H1 (cell line): ENCODE measurements around the gene VWA2.

Experiments
- ATF3 ChIP-seq: IDR thresholded peaks from 2 replicates; pipeline ENCODE4 v1.6.1; 2011; ENCODE audit warnings: low read depth, mild to moderate bottlenecking, low read length; ENCODE audit not compliant: insufficient read depth
- CHD7 ChIP-seq: fragments of 300-600 bp; sonication (generic); IDR thresholded peaks from 2 replicates; pipeline ENCODE4 v1.7.1; 2012; ENCODE audit warnings: low read length, moderate library complexity, mild to moderate bottlenecking, inconsistent platforms; ENCODE audit not compliant: insufficient replicate concordance
- CTCF ChIP-seq, 3 experiments: IDR thresholded peaks; 1 replicate in 2 of 3; 2 replicates in 1 of 3; pipeline versions ENCODE4 v1.5.1 to v1.6.1; 2011; ENCODE audit warnings: low read length in 3 of 3, mild to moderate bottlenecking in 3 of 3, inconsistent platforms in 2 of 3, low read depth in 1 of 3, moderate library complexity in 1 of 3; ENCODE audit not compliant: insufficient read depth in 1 of 3; ENCODE audit errors: control extremely low read depth in 1 of 3
- EP300 ChIP-seq, 2 experiments: IDR thresholded peaks; 1 replicate in 1 of 2; 2 replicates in 1 of 2; pipeline ENCODE4 v1.6.1; 2011 to 2012; ENCODE audit warnings: low read depth in 2 of 2, low read length in 2 of 2, mild to moderate bottlenecking in 2 of 2, borderline replicate concordance in 1 of 2, inconsistent platforms in 1 of 2, moderate library complexity in 1 of 2
- FOSL1 ChIP-seq: IDR thresholded peaks from 2 replicates; pipeline ENCODE4 v1.6.1; 2011; ENCODE audit warnings: mild to moderate bottlenecking, low read depth, low read length, moderate library complexity; ENCODE audit not compliant: insufficient read depth
- HDAC2 ChIP-seq, 2 experiments: fragments of 300-600 bp in 1 of 2; sonication (generic) in 1 of 2; IDR thresholded peaks; 2 replicates each; pipeline ENCODE4 v1.6.1; 2011 to 2012; ENCODE audit warnings: low read depth in 2 of 2, low read length in 2 of 2, mild to moderate bottlenecking in 2 of 2, moderate library complexity in 2 of 2, borderline replicate concordance in 1 of 2, inconsistent platforms in 1 of 2
- POLR2A ChIP-seq, 2 experiments: IDR thresholded peaks; 1 replicate in 1 of 2; 2 replicates in 1 of 2; pipeline ENCODE4 v1.6.1; 2011; ENCODE audit warnings: low read depth in 2 of 2, low read length in 2 of 2, mild to moderate bottlenecking in 2 of 2; ENCODE audit errors: control extremely low read depth in 1 of 2
- POLR2AphosphoS5 ChIP-seq: IDR thresholded peaks from 2 replicates; pipeline ENCODE4 v1.6.1; 2011; ENCODE audit warnings: low read depth, low read length
- RAD21 ChIP-seq, 2 experiments: IDR thresholded peaks in 1 of 2; conservative IDR thresholded peaks in 1 of 2; 2 replicates each; pipeline ENCODE4 v1.6.1; 2011; ENCODE audit warnings: low read depth in 2 of 2, low read length in 2 of 2, improper control_type of control experiment in 1 of 2, inconsistent platforms in 1 of 2, mild to moderate bottlenecking in 1 of 2, moderate library complexity in 1 of 2
- SIN3A ChIP-seq, 2 experiments: IDR thresholded peaks in 1 of 2; conservative IDR thresholded peaks in 1 of 2; 2 replicates each; pipeline ENCODE4 v1.6.1; 2011 to 2012; ENCODE audit warnings: low read length in 2 of 2, improper control_type of control experiment in 1 of 2, low read depth in 1 of 2, mild to moderate bottlenecking in 1 of 2
- SP4 ChIP-seq: IDR thresholded peaks from 2 replicates; pipeline ENCODE4 v1.6.1; 2012; ENCODE audit warnings: low read length, inconsistent platforms
- SRF ChIP-seq: IDR thresholded peaks from 2 replicates; pipeline ENCODE4 v1.6.1; 2011; ENCODE audit warnings: mild to moderate bottlenecking, low read depth, low read length, moderate library complexity
- TAF1 ChIP-seq: IDR thresholded peaks from 2 replicates; pipeline ENCODE4 v1.6.1; 2011; ENCODE audit warnings: mild to moderate bottlenecking, low read depth, low read length

GRCh38 chr10:114252883-114253282 is 13.8 kb downstream of the VWA2 start:
- TF ChIP-seq POLR2AphosphoS5 (no peak), FOSL1 (no peak), SP4 (no peak), TAF1 (no peak), CTCF (IDR thresholded peaks at IDR 0.05; ENCODE audit: control extremely low read depth in 1 of 3, insufficient read depth in 1 of 3, low read depth in 1 of 3, low read length in 3 of 3) (no peak), EP300 (IDR thresholded peaks at IDR 0.05; ENCODE audit: borderline replicate concordance in 1 of 2, low read depth in 2 of 2, low read length in 2 of 2) (no peak), SRF (no peak), POLR2A (IDR thresholded peaks at IDR 0.05; ENCODE audit: control extremely low read depth in 1 of 2, low read depth in 2 of 2, low read length in 2 of 2) (no peak), CHD7 (no peak), HDAC2 (IDR thresholded peaks at IDR 0.05; ENCODE audit: borderline replicate concordance in 1 of 2, low read depth in 2 of 2, low read length in 2 of 2) (no peak), ATF3 (no peak), SIN3A (conservative IDR thresholded peaks at IDR 0.05 in 1 of 2, IDR thresholded peaks at IDR 0.05 in 1 of 2; ENCODE audit: low read depth in 1 of 2, low read length in 2 of 2) (no peak), RAD21 (IDR thresholded peaks at IDR 0.05 in 1 of 2, conservative IDR thresholded peaks at IDR 0.05 in 1 of 2; ENCODE audit: low read depth in 2 of 2, low read length in 2 of 2) (no peak)
